ENCODE measurements around the gene THAP4.

- TF ChIP-seq CTCF (IDR thresholded peaks at IDR 0.05) (no peak), POLR2AphosphoS5 (IDR thresholded peaks at IDR 0.05) (peak; percentile 87 to 96 (median 89)), POLR2A (IDR thresholded peaks at IDR 0.05) (no peak), EP300 (IDR thresholded peaks at IDR 0.05) (no peak)
Measured at GRCh38 chr2:241637018-241637794, at the start of gene THAP4, which contains the start of gene ATG4B.

Measured in stomach (tissue), 4 donors.